GM21447 (cell line): ENCODE measurements around the gene POLR2C.

Experiments used
- ATAC-seq: cut with Tn5 transposase; IDR thresholded peaks from one replicate; pipeline ENCODE4 v1.9.1; 2021; ENCODE audit not compliant: unreplicated experiment

Gene POLR2C

DNA sequence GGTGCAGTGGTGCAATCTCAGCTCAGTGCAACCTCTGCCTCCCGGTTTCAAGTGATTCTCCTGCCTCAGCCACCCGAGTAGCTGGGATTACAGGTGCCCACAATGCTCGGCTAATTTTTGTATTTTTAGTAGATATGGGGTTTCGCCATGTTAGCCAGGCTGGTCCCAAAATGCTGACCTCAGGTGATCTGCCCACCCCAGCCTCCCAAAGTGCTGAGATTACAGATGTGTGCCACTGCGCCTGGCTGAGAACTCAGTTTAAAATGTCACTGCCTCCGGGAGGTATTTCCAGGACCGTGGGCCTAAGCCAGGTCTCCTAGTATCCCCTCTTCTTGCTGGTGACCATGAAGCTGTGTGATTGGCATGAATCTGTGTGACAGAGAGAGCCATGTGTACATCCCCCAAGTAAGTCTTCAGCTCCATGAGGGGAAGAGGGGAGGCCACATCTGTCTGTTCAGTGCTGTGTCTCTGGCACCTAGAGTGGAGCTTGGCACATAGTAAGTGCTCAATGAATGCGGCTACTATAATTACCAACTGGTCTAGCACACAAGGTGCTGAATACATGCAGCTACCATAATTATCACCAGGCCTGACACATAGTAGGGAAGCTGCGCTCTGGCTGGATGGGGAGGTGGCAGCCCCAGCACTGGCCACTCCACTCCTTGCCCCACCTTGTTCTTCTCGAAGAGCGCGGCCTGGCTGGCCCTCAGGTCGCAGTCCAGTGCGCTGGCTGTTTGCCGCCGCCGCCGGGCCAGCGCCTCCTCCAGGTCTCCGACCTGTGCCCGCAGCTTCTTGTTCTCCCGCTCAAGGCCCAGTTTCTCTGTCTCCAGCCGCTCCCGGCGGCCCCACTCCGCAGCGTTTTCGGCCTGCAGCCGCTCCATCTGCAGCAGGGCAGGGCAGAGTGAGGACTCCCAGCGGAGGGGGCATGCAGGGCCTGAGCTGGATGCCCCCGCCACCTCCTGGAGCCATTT, 55.2 kb downstream of the POLR2C start:
- no peak for ATAC-seq

DNA sequence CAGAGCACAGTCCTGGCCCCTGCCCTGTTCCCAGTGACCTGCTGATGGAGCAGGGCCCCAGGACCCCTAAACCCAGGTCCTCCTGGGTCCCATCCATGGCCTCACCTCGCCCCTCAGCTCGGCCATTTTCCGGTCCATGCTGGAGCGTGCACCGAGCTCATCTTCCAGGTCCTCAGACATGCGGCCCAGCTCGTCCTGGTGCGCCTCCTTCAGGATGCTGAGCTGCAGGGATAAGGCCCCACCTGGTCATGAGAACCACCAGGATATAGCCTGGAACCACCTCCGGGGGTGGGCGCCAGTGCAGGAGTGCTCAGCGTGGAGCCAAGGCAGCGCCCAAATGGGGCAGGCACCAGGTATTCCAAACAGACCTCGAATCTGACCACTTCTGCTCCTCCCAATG, 56.0 kb downstream of the POLR2C start:
- ATAC-seq, result no peak

DNA sequence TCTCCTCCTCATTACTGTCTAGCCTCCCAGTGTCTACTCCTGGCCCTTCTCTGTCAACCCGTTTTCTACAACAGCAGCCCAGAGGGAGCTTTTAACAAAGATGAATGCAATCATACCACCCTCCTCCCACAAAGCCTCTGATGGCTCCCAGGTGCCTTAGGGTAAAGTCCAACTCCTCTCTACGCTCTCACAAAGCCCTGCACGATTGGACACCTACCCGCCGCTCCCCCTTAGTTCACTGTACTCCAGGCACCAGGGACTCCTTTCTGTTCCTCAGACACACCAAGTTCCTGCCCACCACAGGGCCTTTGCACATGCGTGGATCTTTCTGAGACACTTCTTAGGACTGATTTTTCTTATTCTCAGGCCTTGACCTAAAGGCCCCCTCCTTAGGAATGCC, 56.4 kb downstream of the POLR2C start:
- no peak for ATAC-seq

DNA sequence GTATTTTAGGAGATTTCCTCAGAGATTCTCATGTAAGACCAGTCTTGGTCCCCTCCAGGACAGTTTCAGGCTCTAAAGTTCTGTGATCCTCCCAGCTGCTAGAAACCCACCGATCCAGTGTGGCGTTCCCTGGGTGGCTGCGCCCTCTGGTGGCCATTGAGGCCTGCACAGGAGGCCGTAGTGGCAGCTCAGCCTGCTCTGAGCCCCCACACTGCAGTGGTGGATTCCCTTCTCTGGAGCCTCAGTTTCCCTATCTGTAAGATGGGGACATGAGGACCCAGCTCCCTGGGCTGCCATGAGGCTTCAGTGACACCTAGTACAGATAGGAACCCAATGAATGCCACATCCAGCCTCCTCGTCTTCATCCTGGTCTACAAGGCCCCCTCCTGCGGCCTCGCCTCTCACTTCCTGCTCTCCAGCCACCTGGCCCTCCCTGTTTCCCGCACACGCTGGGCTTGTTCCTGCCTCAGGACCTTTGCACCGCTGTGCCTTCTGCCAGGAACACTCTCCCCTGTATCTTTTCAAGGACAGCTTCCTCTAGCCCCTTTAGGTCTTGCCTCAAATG, 57.4 kb downstream of the POLR2C start:
- ATAC-seq, result peak; percentile 68
